Measurements from ENCODE around the gene GAB4. TPM values are rescaled to one million over a fixed set of nuclear protein-coding genes. Genes with fewer than 3 reads are reported as not detected.
A peak's percentile ranks its signal among the peaks of the same experiment; 100 is the strongest.

The GAB4 gene
- total and polyA plus RNA-seq, 2 experiments from 2014 or later = not detected

GRCh38 chr22:16932577-16932976 lies 75.4 kb downstream of the GAB4 start:
- Histone ChIP-seq H3K27me3 (no peaks in the 10 kb centered on the region), H3K9me3 (ENCODE audit: low read depth) (no peaks in the 10 kb centered on the region), H3K4me1 (ENCODE audit: insufficient read depth) (no peaks in the 10 kb centered on the region), H3K79me2 (no peaks in the 10 kb centered on the region), H3K4me3 (no peak overlapping the region), H2AFZ (no peak overlapping the region), H3K36me3 (replicated peaks; ENCODE audit: insufficient read depth, low read depth) (no peaks in the 10 kb centered on the region), H4K20me1 (ENCODE audit: insufficient read depth, poor library complexity, severe bottlenecking) (no peaks in the 10 kb centered on the region), H3K9me2 (replicated peaks; ENCODE audit: insufficient read depth) (no peaks in the 10 kb centered on the region), H3K4me2 (no peak overlapping the region), H3K27ac (no peak overlapping the region)
- TF ChIP-seq CTCF (IDR thresholded peaks at IDR 0.05; ENCODE audit: poor library complexity) = peak; percentile 20
- TF ChIP-seq EZH2phosphoT487 (IDR thresholded peaks at IDR 0.05; ENCODE audit: low read depth, severe bottlenecking, unreplicated experiment) = no peak
- WGBS (ENCODE audit: low lambda C conversion rate, missing lambda C conversion rate) = 45% methylated on average over 3 of the region's 3 CpGs
- DNase-seq (ENCODE audit: low spot score) = no peak

- Histone ChIP-seq H2AFZ (no peak overlapping the region), H3K4me1 (ENCODE audit: insufficient read depth) (no peaks in the 10 kb centered on the region), H3K9me2 (replicated peaks; ENCODE audit: insufficient read depth) (no peaks in the 10 kb centered on the region), H3K27me3 (peaks cover 5% of the 10 kb centered on the region), H3K36me3 (replicated peaks; ENCODE audit: insufficient read depth, low read depth) (no peaks in the 10 kb centered on the region), H3K4me3 (no peak overlapping the region), H3K9me3 (ENCODE audit: low read depth) (no peaks in the 10 kb centered on the region), H4K20me1 (ENCODE audit: insufficient read depth, poor library complexity, severe bottlenecking) (no peaks in the 10 kb centered on the region), H3K4me2 (no peak overlapping the region), H3K79me2 (no peaks in the 10 kb centered on the region), H3K27ac (no peak overlapping the region)
- WGBS (ENCODE audit: low lambda C conversion rate, missing lambda C conversion rate) = 76% methylated on average over 4 of the region's 4 CpGs
- TF ChIP-seq EZH2phosphoT487 (IDR thresholded peaks at IDR 0.05; ENCODE audit: low read depth, severe bottlenecking, unreplicated experiment) (no peak), EZH2 (IDR thresholded peaks at IDR 0.05; ENCODE audit: borderline replicate concordance) (no peak), CTCF (IDR thresholded peaks at IDR 0.05; ENCODE audit: poor library complexity) (no peak)
- no peak for DNase-seq (ENCODE audit: low spot score)
These were observed 82.5 kb downstream of the GAB4 start for GRCh38 chr22:16925407-16925966.

GRCh38 chr22:16922706-16923105 lies 85.3 kb downstream of the GAB4 start:
- Histone ChIP-seq H3K4me3 (no peak overlapping the region), H3K9me2 (replicated peaks; ENCODE audit: insufficient read depth) (no peaks in the 10 kb centered on the region), H3K36me3 (replicated peaks; ENCODE audit: insufficient read depth, low read depth) (no peaks in the 10 kb centered on the region), H4K20me1 (ENCODE audit: insufficient read depth, poor library complexity, severe bottlenecking) (no peaks in the 10 kb centered on the region), H3K9me3 (ENCODE audit: low read depth) (no peaks in the 10 kb centered on the region), H2AFZ (no peak overlapping the region), H3K4me1 (ENCODE audit: insufficient read depth) (no peaks in the 10 kb centered on the region), H3K27ac (no peak overlapping the region), H3K79me2 (no peaks in the 10 kb centered on the region), H3K27me3 (peaks cover 5% of the 10 kb centered on the region), H3K4me2 (no peak overlapping the region)
- whole genome bisulfite sequencing (ENCODE audit: low lambda C conversion rate, missing lambda C conversion rate) = 0% methylated on average over 1 of the region's 1 CpG
- TF ChIP-seq EZH2 (IDR thresholded peaks at IDR 0.05; ENCODE audit: borderline replicate concordance) (no peak), CTCF (IDR thresholded peaks at IDR 0.05; ENCODE audit: poor library complexity) (no peak), EZH2phosphoT487 (IDR thresholded peaks at IDR 0.05; ENCODE audit: low read depth, severe bottlenecking, unreplicated experiment) (no peak)
- DNase-seq (ENCODE audit: low spot score) = no peak

- no peak overlapping the region for H3K4me3 ChIP-seq
- no peaks in the 10 kb centered on the region for H3K9me3 ChIP-seq (ENCODE audit: low read depth)
- no peaks in the 10 kb centered on the region for H4K20me1 ChIP-seq (ENCODE audit: insufficient read depth, poor library complexity, severe bottlenecking)
- no peak for DNase-seq (ENCODE audit: low spot score)
- no peaks in the 10 kb centered on the region for H3K79me2 ChIP-seq
- H3K27ac ChIP-seq = no peak overlapping the region
- TF ChIP-seq CTCF (IDR thresholded peaks at IDR 0.05; ENCODE audit: poor library complexity) = no peak
- TF ChIP-seq EZH2phosphoT487 (IDR thresholded peaks at IDR 0.05; ENCODE audit: low read depth, severe bottlenecking, unreplicated experiment) = no peak
- no peak for TF ChIP-seq EZH2 (IDR thresholded peaks at IDR 0.05; ENCODE audit: borderline replicate concordance)
- peaks cover 5% of the 10 kb centered on the region for H3K27me3 ChIP-seq
- no peak overlapping the region for H3K4me2 ChIP-seq
- no peak overlapping the region for H2AFZ ChIP-seq
- no peaks in the 10 kb centered on the region for H3K9me2 ChIP-seq (replicated peaks; ENCODE audit: insufficient read depth)
- no peaks in the 10 kb centered on the region for H3K36me3 ChIP-seq (replicated peaks; ENCODE audit: insufficient read depth, low read depth)
- WGBS (ENCODE audit: low lambda C conversion rate, missing lambda C conversion rate) = 56% methylated on average over 2 of the region's 2 CpGs
- no peaks in the 10 kb centered on the region for H3K4me1 ChIP-seq (ENCODE audit: insufficient read depth)
These were observed 85.9 kb downstream of the GAB4 start for GRCh38 chr22:16922076-16922475.

Measured in hepatocyte (in vitro differentiated cells).